Measurements from ENCODE around the gene ABHD12.

- TF ChIP-seq POLR2AphosphoS5 (IDR thresholded peaks at IDR 0.05; ENCODE audit: low read depth, low read length) (no peak), TAF1 (IDR thresholded peaks at IDR 0.05; ENCODE audit: low read depth, low read length) (no peak), POLR2A (IDR thresholded peaks at IDR 0.05; ENCODE audit: low read depth, low read length) (no peak)
Observed at GRCh38 chr20:25325997-25326396, 64.6 kb downstream of the ABHD12 start.

Data from GM12891 (cell line).